ENCODE measurements around the gene PPP1CB.
A peak's percentile ranks its signal among the peaks of the same experiment; 100 is the strongest.
"Not testable (repeated sequence)": the region's sequence is repeated elsewhere in the genome, so short reads cannot be mapped to it uniquely, and the experiment has no call there.

PPP1CB gene

DNA sequence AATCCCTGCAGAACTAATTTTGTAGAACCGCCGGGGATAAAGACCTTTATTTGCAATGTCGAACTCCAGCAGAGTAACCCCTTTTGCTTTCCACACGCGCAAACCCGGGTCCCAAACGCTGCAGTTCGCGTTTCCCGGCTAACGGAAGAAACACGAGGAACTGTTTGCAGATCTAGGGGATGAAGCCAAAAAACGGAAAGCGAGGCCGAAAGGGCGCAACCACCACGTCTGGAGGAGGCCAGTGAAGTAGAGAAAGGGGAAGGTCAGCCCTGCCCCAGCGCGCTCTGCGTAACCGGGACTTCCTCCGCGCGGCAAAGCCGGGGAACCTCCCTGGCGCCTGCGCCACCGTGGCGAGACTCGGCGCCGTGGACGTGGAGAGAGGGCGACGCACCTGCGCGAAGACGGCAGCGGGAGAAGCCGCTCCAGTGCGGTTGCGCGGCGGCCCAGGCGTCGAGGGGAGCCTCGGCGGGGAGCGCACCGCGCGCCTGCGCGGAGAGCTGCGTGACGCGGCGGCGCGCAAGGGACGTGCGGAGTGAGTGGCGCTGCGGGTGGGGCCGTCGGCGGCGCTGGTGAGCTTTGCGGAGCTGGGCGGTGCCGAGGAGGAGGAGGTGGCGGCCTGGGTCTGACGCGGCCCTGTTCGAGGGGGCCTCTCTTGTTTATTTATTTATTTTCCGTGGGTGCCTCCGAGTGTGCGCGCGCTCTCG is at the start of gene PPP1CB:
Gene PPP1CB, plus strand, starts transcription at position 579 of the 704 bp plus-strand sequence. CDS start 295 bp downstream, outside the sequence.
- peak; percentile 96 for DNase-seq

DNA sequence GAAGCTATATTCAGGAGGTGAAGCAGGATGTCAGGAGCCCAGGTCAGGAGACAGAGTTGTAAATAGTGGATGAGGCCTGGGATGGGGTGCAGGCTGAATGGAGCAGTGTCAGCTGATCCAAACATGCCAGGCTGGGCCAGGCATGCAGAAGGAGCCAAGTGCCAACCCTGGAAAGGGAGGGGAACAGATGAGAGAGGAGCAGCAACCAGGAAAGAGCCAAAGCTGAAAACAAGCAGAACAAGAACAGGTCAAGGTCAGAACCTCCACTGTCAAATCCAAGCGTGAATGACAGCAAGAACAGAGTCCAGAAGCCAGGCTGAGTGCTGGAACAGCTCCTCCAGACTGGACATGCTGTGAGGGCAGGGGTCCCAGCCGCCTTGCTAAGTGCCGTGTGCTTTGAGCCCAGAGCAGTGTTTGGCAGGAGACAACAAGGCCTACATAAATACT is 49.2 kb upstream of the PPP1CB start:
- DNase-seq = no peak

DNA sequence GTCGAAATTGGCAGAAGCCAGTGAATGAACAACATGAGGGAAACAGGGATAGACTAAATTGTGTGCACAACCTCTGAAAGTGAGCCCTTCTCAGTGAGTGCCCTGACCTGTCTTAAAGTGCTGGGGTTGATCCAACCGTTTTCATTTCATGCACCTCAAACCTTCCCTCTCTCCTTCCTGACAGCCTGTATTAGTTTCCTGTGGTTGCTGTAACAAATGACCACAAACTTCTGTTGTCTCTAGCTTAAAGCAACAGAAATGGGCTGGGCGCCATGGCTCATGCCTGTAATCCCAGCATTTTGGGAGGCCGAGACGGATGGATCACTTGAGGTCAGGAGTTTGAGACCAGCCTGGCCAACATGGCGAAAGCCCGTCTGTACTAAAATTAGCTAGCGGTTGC is 48.8 kb upstream of the PPP1CB start:
- DNase-seq = no peak

DNA sequence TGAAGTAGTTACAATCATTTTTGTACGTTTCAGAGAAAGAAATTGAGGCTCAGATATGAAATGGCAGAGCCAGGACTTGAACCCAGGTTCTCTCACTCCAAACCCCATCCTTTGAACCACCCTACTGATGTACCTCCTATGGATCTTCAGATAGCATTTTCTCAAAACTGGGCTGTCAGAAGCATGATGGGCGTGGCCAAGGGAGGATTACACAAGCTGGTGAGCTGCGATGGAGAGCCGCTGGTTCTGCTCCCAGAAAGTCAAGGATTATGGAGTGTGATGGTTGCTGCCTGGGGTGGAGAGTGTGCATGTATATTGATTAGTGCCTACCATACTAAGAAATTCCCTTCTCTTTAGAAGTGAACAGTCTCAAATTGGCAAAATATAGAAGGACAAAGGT is 47.0 kb upstream of the PPP1CB start:
- no peak for DNase-seq

DNA sequence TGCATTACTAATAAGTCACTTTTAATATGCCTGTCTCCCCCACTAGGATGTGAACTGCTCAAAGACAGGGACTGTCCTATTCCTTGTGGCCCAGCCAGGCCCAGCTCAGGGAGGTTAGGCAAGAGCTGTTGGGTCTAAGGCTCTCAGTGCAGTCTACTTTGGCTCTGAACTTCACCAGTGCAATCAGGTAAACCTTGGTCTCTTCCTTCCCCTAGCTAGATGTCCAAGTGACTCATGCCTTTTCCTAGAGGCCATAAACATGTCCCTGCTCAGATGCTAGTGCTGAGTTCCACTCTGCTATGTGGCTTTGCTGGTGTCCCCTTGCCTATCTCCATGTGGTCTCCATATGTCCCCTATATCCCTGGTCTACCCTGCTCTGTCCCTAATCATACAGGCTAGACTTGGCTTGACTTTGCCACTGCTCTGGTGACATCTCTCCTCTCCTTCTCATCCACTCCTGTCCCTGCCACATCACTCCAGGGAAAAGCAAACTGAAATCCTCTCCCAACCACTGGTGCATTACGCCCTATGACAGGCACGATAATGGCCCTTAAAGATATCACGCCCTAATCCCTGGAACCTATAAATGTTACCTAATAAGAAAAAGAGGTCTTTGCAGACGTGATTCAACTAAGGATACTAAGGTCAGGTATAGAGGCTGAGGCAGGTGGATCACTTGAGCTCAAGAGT is 45.7 kb upstream of the PPP1CB start:
- no peak for DNase-seq

DNA sequence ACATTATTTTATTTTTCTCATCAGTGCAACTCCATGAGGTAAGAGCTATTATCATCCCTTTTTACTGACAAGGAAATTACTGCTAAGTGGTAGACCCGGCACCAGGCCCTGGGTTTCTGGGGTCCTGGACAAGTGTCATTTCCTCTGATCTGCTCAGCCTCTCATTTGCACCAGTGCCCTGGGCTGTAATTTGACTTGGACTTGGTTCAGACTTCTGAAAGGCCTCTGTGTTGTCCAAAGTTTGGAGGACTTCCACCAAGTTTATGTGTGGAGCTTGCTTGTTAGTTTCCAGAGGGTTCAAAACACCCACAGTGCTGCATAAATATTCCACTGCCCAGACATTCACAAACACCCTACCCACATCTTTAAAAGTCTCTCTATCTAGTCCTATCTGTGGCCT is 44.0 kb upstream of the PPP1CB start:
- peak; percentile 58 for DNase-seq

DNA sequence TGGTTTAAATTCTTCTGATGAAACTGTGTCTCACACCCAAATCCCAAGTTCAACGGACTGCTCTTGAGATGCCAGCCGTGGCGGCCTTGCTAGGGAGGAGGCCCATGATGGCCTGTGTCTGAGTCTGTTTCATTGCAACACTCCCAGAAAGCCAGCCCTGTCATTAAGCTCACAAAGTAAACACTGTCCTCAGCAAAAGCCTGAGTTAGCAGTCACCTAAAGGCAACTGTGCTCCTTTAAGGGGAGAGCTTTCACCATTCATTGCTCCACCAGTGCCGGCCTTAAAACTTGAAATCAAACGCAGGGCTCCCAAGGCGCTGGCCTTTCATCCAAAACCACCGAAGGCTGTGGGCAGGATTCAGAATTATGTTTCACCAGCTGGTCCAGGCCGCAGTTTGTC is 42.5 kb upstream of the PPP1CB start:
- no peak for DNase-seq

DNA sequence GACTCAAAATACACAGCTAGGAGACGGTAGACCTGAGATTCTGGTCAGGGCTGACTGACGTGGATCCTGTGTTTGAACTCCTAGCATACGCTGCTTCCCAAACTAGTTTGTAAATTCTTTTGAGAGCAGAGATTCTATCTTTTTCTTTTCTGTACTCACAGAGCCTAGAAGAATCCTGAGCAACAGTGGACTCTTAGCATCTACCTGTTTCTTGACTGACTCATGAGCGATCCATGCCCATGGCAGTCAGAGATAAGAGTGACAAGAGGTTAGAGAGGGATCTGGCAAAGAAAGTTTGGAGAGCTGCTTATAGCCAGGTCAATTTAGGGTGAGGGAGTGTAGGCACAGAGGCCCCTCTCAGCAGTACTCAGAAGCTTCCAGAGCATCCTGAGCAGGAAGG is 41.1 kb upstream of the PPP1CB start:
- no peak for DNase-seq

DNA sequence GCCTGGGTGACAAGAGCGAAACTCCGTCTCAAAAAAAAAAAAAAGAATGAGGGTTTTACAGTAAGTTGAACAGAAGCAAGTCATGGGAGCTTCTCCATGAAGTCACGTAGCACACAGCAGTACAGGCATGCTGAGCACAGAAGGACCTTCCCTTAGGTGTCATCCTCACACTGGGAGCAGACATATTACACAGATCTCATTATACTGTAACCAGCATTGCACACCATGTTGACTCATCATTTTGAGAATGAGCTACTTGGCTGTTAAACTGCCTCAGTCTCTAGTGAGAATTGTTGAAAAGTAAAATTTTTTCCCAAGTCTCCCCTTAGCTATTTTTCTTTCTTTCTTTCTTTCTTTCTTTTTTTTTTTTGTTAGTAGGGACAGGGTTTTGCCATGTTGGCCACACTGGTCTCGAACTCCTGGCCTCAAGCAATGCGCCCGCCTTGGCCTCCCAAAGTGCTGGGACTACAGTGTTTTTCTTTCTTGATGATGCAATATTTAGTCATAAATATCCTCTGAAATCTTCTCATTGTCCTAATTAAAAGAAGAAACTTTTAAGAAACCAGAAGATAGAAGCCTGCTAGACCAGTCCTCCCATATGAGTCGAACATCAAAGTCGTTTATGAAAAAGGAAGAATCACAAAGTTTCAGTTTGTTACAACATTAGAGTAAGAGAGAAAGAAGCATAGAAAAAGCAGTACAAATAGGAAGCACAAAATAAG is 37.9 kb upstream of the PPP1CB start:
- no peak for DNase-seq

DNA sequence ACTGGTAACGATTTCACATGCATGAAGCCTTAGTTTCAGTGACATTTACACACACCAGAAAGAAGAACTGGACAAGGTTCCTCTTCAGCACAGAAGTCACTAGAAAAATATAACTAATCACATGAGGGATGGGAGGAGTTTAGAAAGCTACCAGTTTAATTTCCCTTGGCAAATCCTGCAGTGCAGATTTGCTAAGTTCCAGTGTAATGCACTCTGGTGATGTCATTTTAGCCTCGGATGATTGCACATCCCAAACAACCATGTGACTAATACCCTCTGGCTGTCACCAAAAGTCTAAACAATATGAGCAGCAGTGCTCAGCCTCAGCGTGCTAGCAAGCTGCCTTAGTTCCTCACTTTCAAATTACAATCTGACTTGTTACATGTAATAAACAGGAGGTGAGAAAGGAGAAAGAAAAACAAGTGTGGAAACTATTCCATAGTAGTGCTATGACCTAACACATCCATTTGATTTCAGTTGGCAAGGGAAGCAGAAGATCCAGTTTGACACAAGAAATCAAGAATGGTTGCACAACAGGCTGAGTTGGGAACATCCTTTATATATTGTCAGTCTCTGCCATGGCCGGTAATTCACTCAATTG is 35.3 kb upstream of the PPP1CB start:
- no peak for DNase-seq

DNA sequence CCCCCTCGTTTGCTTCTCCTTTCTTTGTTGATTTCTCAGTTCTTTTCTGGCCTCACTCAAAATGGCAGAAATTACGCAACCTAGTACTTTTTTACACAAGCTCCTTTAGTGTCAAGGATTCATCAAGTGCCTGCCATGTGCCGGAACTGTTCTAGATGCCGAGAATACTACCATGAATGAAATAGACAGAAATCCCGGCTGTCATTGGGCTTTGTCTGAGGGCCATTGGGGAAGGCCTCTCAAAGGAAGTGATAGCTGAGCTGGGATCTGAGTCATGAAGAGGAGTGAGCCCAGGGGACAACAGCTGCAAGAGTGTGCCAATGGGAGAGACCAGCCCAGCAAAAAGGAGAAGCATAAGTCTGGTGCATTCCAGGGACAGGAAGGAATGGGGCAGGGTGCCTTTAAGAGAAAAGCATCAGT is 34.3 kb upstream of the PPP1CB start:
- DNase-seq = no peak

DNA sequence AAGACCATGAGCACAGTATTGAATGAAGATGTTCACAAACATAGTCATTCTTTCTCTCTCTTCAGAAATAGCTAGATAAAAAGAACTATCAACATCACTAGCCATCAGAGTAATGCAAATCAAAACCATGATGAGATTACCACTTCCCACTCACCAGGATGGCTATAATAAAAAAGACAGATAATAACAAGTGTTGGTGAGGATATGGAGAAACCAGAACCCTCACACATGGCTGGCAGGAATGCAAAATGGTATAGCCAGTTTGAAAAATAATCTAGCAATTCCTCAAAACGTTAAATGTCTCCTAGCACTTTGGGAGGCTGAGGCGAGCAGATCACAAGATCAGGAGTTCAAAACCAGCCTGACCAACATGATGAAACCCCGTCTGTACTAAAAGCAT is 31.3 kb upstream of the PPP1CB start:
- DNase-seq = no peak

DNA sequence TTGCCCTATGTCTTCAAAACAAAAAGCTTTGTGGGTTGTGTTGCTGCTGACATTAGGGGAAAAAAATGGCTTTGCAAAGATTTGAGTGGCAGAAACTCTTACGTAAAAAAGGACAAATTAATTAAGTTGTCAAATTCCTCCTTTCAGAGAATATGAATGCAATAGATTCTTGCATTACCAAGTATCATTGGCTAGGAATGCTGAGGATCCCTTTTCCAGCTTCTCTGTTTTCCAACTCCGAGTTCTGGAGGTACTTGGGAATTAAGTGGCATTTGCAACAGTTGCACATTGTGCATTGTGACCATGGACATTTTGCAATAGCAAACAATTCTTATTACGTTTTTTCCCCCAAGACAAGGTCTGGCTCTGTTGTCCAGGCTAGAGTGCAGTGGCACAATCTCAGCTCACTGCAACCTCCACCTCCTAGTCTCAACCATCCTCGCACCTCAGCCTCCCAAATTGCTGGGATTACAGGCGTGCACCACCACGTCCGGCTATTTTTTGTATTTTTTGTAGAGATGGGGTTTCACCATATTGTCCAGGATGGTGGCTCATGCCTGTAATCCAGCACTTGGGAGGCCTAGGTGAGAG is 29.9 kb upstream of the PPP1CB start:
- DNase-seq = no peak

DNA sequence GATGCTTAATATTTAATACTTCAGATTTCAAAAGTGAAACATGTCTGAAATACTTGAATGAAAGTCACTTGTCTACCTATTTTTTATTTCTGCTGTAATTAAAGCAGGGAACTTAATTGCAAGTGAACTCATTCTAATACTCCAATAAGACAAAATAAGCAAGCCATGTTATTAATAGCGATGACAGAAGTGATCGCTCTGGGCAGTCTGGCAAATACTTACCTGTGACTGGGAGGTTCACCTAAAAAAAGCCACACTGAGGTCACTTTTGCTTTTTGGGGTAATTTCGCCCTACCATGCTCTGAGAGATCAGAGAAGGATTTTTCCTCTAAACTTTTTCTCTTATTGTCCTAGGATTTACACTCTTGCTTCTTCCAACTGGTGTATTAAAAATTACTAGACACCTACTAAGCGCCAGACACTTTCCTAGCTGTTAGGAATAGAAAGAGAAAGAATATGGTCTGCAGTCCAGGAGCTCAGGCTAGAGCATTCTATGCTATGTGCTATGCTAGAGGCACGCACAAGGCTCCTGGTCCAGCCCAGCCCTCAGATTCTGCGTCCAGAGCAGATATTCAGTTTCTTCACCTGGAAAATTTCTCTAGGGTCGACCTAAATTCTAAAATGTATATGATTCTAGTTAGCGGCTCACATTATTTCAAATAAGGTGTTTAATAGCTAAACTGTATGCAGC is 26.5 kb upstream of the PPP1CB start:
- no peak for DNase-seq

DNA sequence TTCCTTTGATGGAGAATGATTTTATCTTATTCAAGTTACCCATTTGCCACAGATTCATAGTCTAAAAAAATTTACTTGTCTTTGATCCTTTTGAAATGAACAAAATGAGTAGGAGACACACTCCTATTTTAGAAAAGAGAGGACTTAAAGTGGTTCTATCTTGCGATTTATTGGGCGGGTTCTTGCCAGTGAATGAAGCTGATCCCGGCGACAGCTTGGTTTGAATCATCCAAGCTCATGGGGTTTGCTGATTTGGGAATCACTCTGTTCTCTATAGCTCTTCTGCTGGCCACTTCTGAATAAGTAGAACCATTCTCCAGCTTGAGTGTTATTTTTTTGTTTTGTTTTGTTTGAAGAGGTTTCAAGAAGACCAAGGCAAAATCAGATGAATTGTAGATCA is 25.5 kb upstream of the PPP1CB start:
- DNase-seq = no peak

DNA sequence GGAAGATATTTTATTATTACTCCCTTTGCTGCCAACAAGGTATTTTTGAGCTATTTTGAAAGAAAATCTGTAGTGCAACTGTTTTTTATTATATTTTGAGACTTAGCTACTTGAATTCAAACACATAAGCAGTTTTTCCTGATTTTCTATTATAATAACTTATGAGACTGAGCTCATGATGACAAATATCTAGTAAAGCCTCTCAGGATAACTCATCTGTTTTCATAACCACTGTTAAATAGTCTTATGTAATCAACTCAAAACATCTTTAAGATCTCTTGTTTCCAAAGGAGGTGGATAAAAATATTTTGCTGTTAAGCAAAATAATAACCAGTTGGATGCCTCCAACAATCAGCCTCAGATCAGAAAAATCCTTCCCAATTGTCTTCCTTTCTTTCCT is 21.9 kb upstream of the PPP1CB start:
- no peak for DNase-seq

DNA sequence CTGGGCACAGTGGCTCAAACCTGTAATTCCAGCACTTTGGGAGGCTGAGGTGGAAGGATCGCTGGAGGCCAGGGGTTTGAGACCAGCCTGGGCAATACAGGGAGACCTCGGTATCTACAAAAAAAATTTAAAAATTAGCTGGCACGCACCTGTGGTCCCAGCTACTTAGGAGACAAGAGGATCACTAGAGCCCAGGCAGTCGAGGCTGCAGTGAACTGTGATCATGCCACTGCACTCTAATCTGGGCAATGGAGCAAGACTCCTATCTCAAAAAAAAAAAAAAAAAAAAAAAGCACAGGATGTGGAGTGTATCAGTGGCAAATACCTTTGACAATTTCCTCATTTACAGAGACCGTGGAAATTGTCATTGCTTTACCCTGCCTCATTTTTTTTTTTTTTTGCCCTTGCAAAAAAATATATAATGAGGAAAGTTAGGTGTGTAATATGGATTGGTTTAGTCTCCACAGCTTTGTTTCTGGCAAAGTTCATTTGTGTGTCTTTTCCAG is 20.9 kb upstream of the PPP1CB start:
- DNase-seq = no peak

DNA sequence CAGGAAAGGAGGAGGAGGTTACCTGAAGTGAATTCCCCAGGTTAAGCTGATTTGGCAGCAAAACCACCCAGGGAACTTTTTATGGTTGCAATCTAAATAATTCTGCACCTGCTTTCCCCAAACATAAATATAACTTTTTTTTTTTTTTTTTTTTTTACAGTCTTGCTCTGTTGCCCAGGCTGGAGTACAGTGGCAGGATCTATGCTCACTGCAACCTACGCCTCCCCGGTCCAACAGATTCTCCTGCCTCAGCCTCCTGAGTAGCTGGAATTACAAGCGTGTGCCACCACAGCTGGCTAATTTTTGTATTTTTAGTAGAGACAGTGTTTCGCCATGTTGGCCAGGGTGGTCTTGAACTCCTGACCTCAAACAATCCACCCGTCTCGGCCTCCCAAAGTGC is 16.1 kb upstream of the PPP1CB start:
- DNase-seq = no peak

DNA sequence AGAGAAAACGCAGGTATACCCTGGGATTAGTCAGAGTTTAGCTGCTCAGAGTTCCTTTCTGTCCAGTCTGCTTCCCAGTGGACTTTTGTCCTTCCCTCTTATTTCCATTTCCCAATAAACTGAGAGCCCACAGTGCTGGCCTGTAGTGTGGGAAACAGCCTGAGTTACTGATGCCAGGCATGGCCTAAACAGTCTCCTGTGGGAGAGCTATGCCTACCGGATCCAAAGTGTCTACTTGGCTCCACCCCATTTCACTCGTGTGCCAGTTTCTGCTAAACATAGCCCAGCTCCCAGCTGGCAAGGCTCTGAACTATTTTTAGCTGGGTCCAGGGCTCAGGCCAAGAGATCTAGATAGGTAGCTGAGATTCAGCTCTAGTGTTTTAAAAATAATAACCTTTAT is 15.6 kb upstream of the PPP1CB start:
- peak; percentile 73 for DNase-seq

DNA sequence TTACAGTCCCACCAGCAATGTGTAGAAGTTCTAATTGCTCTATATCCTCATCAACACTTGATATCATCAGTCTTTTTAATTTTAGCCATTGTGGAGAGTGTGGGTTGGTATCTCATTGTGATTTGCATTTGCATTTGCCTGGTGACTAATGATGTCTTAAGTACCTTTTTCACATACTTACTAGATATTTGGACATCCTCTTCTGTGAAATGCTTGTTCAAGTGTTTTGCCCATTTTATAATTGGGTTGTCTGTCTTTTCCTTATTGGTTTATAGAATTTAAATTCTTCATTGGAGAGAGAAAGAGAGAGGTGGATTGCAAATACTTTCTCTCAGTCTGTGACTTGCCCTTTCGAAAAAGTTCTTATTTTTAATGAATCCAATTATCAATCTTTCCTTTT is 14.0 kb upstream of the PPP1CB start:
- DNase-seq = no peak

DNA sequence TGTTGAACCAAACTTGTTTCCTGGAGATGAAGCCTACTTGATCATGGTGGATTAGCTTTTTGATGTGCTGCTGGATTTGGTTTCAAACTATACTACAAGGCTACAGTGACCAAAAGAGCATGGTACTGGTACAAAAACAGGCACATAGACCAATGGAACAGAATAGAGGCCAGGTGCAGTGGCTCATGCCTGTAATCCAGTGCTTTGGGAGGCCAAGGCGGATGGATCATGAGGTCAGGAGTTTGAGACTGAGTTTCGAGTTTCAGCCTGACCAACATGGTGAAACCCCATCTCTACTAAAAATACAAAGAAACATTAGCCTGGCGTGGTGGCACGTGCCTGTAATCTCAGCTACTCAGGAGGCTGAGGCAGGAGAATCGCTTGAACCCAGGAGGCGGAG is 9.0 kb upstream of the PPP1CB start:
- DNase-seq = not testable (repeated sequence)

DNA sequence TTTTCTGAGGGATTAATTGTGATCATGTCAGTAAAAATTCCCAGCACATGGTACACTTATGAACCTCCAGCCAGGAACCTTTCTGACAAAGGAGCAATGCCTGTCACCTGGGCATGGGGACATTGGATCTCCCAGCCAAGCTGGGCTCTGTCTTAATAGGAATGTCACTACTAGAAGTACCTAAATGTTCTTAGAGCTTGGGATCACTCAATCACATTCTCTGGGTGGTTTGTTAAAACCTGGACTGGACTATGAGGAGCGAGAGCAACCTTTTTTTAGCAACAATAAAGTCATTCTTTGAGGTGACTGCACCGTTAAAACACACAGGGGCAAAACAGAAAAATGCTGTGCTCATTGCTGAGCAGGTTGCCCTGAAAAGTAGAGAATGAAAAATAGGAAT is 6.4 kb upstream of the PPP1CB start:
- no peak for DNase-seq
